Skeletal muscle satellite cell (primary cell): Measurements from ENCODE around the gene PTPRU.

Experiments
- H3K27me3 ChIP-seq: 2 replicates; pipeline ENCODE4 v1.7.0; 2013; ENCODE audit warnings: low read length; ENCODE audit not compliant: control insufficient read depth, insufficient read depth
- H3K36me3 ChIP-seq: 2 replicates; pipeline ENCODE4 v1.7.0; 2013; ENCODE audit warnings: mild to moderate bottlenecking, control low read depth, low read length; ENCODE audit not compliant: insufficient read depth
- H3K4me1 ChIP-seq: 2 replicates; pipeline ENCODE4 v1.7.0; 2013; ENCODE audit warnings: low read length; ENCODE audit not compliant: control insufficient read depth, insufficient read depth
- H3K4me2 ChIP-seq: 2 replicates; pipeline ENCODE4 v1.7.0; 2013; ENCODE audit warnings: mild to moderate bottlenecking, low read length
- H3K4me3 ChIP-seq: 2 replicates; pipeline ENCODE4 v1.7.0; 2013; ENCODE audit warnings: low read length
- H3K9ac ChIP-seq: 2 replicates; pipeline ENCODE4 v1.7.0; 2013; ENCODE audit warnings: mild to moderate bottlenecking, low read depth, low read length, moderate library complexity
- H3K9me3 ChIP-seq: replicated peaks from 2 replicates; pipeline ENCODE4 v1.7.0; 2013; ENCODE audit warnings: mild to moderate bottlenecking, control low read depth, low read length

PTPRU gene

GRCh38 chr1:29247571-29248273 lies 11.4 kb downstream of the PTPRU start:
- no peak overlapping the region for H3K4me3 ChIP-seq
- no peaks in the 10 kb centered on the region for H3K36me3 ChIP-seq
- H3K9me3 ChIP-seq, result no peaks in the 10 kb centered on the region
- H3K27me3 ChIP-seq, result no peaks in the 10 kb centered on the region
- peaks cover 9% of the 10 kb centered on the region for H3K4me1 ChIP-seq
- no peak overlapping the region for H3K9ac ChIP-seq
- H3K4me2 ChIP-seq, result no peak overlapping the region

GRCh38 chr1:29248409-29248808 lies 12.1 kb downstream of the PTPRU start:
- Histone ChIP-seq H3K36me3 (no peaks in the 10 kb centered on the region), H3K4me1 (peaks cover 9% of the 10 kb centered on the region), H3K27me3 (no peaks in the 10 kb centered on the region), H3K4me3 (no peak overlapping the region), H3K9ac (no peak overlapping the region), H3K9me3 (no peaks in the 10 kb centered on the region), H3K4me2 (no peak overlapping the region)

- Histone ChIP-seq H3K4me3 (no peak overlapping the region), H3K4me2 (no peak overlapping the region), H3K36me3 (no peaks in the 10 kb centered on the region), H3K4me1 (peaks cover 4% of the 10 kb centered on the region), H3K9ac (no peak overlapping the region), H3K9me3 (no peaks in the 10 kb centered on the region), H3K27me3 (no peaks in the 10 kb centered on the region)
Measured at GRCh38 chr1:29249170-29249691, 12.9 kb downstream of the PTPRU start.

- Histone ChIP-seq H3K4me1 (peaks cover 4% of the 10 kb centered on the region), H3K36me3 (no peaks in the 10 kb centered on the region), H3K9ac (no peak overlapping the region), H3K4me3 (no peak overlapping the region), H3K9me3 (no peaks in the 10 kb centered on the region), H3K4me2 (no peak overlapping the region), H3K27me3 (no peaks in the 10 kb centered on the region)
Measured at GRCh38 chr1:29249951-29250581, 13.7 kb downstream of the PTPRU start.

GRCh38 chr1:29251164-29252124 lies 15.1 kb downstream of the PTPRU start:
- Histone ChIP-seq H3K4me3 (no peak overlapping the region), H3K4me1 (peaks cover 4% of the 10 kb centered on the region), H3K27me3 (no peaks in the 10 kb centered on the region), H3K4me2 (no peak overlapping the region), H3K9me3 (no peaks in the 10 kb centered on the region), H3K36me3 (no peaks in the 10 kb centered on the region), H3K9ac (no peak overlapping the region)

- no peaks in the 10 kb centered on the region for H3K9me3 ChIP-seq
- no peak overlapping the region for H3K4me3 ChIP-seq
- no peaks in the 10 kb centered on the region for H3K36me3 ChIP-seq
- H3K27me3 ChIP-seq, result no peaks in the 10 kb centered on the region
- H3K9ac ChIP-seq, result no peak overlapping the region
- peaks cover 16% of the 10 kb centered on the region for H3K4me1 ChIP-seq
- no peak overlapping the region for H3K4me2 ChIP-seq
Measured at GRCh38 chr1:29253180-29253579, 16.9 kb downstream of the PTPRU start.

GRCh38 chr1:29254346-29254745 lies 18.0 kb downstream of the PTPRU start:
- Histone ChIP-seq H3K9ac (no peak overlapping the region), H3K27me3 (no peaks in the 10 kb centered on the region), H3K4me2 (no peak overlapping the region), H3K9me3 (no peaks in the 10 kb centered on the region), H3K36me3 (no peaks in the 10 kb centered on the region), H3K4me3 (no peak overlapping the region), H3K4me1 (peaks cover 15% of the 10 kb centered on the region)

- H3K9ac ChIP-seq, result no peak overlapping the region
- no peak overlapping the region for H3K4me2 ChIP-seq
- no peaks in the 10 kb centered on the region for H3K27me3 ChIP-seq
- peaks cover 12% of the 10 kb centered on the region for H3K4me1 ChIP-seq
- H3K9me3 ChIP-seq, result no peaks in the 10 kb centered on the region
- H3K36me3 ChIP-seq, result no peaks in the 10 kb centered on the region
- no peak overlapping the region for H3K4me3 ChIP-seq
Measured at GRCh38 chr1:29255134-29255666, 18.9 kb downstream of the PTPRU start.

- no peaks in the 10 kb centered on the region for H3K27me3 ChIP-seq
Measured at GRCh38 chr1:29256394-29256793, 20.1 kb downstream of the PTPRU start.

GRCh38 chr1:29256979-29257804 lies 20.9 kb downstream of the PTPRU start:
- H3K4me1 ChIP-seq, result peaks cover 12% of the 10 kb centered on the region
- no peak overlapping the region for H3K4me3 ChIP-seq
- no peaks in the 10 kb centered on the region for H3K27me3 ChIP-seq
- H3K36me3 ChIP-seq, result no peaks in the 10 kb centered on the region
- no peaks in the 10 kb centered on the region for H3K9me3 ChIP-seq
- peak overlapping the region; percentile 31 for H3K4me2 ChIP-seq
- no peak overlapping the region for H3K9ac ChIP-seq

More at GRCh38 chr1:29256394-29256793, 20.1 kb downstream of the PTPRU start:
- H3K4me2 ChIP-seq, result no peak overlapping the region
- no peaks in the 10 kb centered on the region for H3K9me3 ChIP-seq
- H3K4me3 ChIP-seq, result no peak overlapping the region
- no peaks in the 10 kb centered on the region for H3K36me3 ChIP-seq
- peaks cover 12% of the 10 kb centered on the region for H3K4me1 ChIP-seq
- no peak overlapping the region for H3K9ac ChIP-seq
